Stimulated activated CD8-positive, alpha-beta memory T cell treated with anti-CD3 and anti-CD28 coated beads, Interleukin-12 subunit alpha, Interleukin-12 subunit beta, amount 100 ng/mL, for 1 hour (primary cell): ENCODE data around the gene CLASP1.
"Not testable (repeated sequence)": the region's sequence is repeated elsewhere in the genome, so short reads cannot be mapped to it uniquely, and the experiment has no call there.

Source experiments
- DNase-seq: peaks from one replicate; pipeline ENCODE4 v3.0.0-alpha.2; 2020; ENCODE audit warnings: low read depth

Gene CLASP1

DNA sequence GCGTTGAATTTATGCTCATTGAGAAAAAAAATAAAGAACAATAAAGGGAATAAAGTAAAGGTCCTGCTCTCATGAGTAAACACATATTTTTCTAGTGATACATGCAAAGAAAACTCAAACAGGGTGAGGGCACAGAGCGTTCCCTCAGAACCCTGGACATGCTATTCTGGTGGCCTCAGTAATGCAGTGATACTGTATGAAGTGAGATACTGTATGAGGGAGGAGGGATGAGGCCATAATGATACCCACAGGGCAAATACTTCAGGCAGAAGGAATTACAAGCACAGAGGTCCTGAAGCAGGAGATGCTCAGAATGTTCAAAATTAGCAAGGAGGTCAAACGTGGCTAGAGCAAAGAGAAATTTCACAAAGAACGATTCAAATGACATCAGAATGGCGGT is 147.0 kb downstream of the CLASP1 start:
- no peak for DNase-seq

DNA sequence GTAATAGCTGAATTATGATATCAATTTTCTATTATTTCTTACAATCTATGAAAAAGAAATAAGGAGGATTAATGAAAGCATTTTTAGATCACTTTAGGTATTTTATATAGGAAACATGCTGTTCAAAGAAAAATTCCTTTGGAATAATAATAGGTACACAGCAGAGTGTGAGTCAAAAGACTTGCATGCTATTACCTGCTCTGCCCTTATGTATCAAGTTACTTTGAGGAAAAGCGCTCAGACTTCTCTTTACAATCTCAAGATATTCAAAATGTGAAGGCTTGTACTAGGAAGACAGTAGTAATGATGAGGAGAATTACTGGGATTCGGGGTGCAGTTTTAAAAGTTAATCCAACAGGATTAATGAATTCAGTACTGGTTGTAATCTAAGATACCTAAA is 147.7 kb downstream of the CLASP1 start:
- DNase-seq = no peak

DNA sequence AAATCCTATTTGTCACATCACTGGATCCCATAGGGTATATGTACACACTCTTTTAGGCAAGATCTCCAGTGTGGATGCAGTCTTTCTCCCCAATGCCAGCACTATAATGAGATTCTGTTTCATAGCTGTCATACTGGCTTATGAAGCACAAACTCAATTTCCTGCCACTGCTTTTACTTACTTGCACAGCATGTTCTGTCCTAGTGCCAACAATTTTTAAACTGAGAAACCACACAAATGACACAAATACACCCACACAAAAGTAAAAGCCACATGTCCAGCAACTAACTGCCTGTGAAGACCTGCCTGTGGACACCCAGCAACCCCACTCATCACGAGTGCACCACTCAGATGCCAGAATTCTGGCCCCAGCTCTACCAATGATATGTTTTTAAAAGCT is 148.2 kb downstream of the CLASP1 start:
- no peak for DNase-seq

DNA sequence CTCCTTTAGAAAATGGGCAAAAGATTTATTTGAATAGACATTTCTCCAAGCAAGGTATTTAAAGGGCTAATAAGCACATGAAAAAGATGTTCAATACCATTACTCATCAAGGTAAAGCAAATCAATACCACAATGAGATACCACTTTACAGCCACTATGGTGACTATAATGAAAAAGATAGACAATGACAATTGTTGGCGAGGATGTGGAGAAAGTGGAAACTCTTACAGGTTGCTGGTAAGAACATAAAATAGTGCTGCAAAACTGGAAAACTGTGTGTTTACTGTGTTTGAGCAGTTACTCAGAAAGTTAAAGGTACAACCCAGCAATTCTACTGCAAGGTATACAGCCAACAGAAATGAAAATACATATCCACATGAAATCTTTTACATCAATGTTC is 150.5 kb downstream of the CLASP1 start:
- no peak for DNase-seq

DNA sequence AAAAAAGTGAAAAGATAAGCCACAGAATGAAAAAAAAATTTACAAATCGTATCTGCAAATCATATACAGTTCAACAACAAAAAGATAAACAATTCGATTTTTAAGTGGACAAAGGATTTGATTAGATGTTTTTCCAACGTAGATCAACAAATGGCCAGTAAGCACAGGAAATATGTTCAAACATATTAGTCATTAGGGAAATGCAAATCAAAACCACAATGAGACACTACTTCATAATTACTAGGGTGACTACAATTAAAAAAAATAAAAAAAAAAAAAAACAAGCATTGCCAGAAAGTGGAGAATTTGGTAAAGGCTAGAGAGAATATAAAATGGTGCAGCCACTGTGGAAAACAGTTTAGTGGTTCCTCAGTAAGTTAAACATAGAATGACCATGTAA is 156.9 kb downstream of the CLASP1 start:
- DNase-seq = no peak

DNA sequence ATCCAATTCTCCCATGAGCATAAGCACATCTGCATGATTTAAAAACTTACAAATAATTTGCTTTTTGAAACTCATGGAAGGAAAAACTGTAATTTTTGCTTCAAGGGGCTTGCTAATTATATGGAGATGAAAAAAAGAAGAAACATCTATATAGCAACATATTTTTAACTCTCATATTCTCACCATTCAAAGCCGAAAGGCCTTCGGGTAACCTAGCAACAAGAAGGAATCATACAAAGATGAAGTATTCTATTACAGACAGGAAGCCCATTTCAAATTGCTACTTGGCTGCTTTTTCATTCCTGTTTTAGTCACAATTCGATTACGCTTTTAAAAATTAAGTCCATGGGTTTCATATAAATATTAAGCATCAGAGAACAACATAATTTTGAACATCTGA is 157.7 kb downstream of the CLASP1 start:
- DNase-seq = no peak

DNA sequence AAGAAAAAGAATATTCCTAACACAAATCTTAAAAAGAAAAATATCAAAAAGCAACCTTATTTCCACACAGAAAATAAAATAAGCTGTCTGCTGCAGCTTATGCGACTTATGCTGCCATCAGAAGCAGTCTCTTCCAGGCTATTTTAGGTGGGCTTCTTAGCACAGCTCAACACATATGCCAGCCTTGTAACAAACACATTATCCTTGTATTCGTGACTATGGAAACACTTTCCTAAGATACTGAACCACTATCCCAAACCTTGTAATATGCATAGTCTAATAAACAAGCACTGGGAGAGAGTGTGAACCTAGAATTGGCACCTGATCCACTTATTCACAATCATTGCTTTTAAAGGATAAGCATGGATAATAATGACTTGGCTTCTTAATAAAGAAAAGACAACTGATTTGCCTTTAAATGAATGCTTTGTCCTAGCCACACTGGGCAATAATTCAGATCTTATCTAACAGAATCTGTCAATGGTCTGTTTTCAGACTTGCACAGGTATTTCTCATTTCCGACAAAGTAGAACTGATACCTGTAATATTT is 158.6 kb downstream of the CLASP1 start:
- DNase-seq = no peak

DNA sequence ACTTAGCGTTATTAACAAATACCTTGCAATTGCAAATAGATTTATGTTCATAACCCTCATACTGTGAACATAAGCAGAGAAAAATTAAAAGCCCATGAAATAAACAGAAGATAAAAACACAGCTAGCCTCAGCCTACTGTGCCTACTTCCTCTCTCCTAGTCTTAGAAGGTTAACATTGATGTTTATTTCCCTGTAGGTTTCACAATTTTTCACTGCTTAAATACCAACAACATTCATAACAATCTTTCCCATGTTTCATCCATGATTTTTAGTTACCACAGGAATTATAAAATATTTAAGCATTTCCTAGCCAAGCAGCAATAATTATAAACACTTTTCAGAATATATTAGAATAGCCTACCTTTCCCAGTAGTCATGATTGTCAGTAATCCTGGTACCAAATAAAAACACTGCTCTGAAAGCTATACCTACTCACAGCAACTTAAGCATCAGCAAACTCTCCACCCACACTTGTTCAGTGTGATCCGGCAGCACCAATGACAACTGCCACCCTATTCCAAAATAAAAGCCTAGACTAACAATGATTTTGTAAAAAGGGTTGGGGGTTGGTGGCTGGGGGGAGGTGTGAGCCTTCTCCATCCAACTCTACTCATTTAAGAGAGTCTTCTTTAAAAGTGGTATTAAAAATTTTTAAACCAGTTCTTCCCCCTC is 159.2 kb downstream of the CLASP1 start:
- no peak for DNase-seq

DNA sequence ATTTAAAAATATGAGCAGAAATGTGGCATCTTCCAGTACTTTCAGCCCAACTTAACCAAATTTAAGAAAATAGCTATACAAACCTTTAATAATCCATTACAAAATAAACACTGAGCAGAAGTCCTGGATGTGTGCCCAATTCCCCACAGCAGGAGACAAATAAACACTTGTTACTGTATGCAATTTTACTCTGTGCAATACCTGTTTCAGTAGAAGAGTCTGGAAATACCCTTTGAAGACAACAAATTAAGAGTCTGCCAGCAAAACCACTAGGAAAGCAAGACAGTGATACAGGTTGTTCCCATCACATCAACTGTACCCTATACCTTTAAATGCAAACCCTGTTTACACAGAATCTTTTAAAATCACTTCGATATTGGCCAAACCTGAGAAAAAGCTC is 160.0 kb downstream of the CLASP1 start:
- no peak for DNase-seq

DNA sequence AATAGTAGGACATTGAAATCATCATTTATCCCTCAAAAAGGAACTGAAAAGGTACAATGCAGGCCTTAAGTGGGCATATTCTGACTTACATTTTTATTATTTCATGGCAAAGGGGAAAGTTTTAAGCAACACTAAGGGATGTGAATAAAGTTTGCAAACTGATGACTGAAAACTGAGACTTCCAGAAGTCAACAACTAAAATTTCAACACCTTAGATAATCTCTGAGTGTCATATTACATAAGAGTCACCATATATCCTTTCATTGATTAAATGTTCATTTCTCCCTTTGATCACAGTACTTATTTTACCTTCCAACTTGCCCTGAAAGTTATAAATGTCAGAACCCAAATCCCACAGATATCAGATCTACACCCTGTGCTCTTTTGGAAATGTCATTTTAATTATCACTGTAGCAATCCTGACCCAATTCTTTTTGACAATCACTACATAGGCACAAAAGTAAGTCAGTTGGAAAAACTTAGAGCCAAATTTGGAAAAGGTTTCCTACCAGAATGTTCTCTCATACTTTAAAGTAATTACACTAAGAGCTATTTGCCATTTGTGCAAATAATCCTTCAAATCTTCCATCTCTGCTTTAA is 163.0 kb downstream of the CLASP1 start:
- no peak for DNase-seq

DNA sequence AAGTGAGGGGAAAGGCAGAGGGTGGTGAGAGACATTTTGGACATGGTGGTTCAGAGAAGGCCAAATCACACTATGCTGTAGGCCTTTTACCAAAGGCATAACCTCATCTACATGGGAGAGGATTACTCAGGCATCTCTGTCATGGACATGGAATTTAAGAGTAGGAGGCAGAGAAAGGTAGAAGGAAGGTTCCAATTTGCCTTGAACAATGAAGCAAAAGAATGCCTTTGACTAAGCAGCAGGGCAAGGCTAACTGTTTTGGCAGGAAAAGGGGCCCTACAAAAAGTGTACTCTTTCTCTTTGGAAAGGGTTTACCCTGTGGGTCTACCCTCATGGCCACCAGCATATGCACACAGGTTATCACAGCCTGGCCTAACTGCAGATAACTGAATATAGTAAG is 164.2 kb downstream of the CLASP1 start:
- no peak for DNase-seq

DNA sequence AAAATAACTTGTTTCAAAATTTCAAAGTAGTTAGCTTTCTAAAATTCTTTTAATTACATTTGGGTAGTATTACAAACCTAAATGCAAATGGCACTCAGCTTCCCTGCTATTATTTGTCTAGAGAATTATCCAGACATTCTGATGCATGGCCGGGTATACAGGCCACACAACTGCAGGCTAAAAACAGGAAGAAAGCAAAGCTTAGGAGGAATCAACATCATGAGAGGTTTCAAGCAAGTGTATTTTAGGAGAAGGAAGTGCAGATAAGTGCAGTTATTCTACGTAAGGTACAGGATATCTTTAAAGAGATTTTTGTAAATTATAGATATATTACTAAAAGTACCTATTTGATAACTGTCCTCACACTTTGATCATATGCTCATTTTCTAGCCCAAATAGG is 165.4 kb downstream of the CLASP1 start:
- no peak for DNase-seq

DNA sequence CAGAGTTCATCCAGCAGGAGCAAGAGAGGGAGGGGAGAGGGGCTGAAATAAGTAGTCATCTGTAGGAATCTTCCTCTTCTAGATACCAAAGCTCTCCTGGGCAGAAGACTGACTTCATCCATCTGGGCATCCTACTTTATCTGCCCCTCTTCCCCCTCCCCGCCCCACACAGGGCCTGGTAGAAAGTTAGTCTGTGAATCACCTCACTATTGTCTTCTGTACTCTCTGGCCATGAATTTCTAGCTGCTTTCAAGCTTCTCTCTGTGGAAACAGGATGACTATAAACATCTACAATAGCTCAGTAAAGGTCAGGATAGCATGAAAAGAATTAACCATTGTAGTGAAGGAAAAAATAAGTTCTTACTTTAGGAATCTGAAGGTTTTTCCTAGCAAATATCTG is 166.2 kb downstream of the CLASP1 start:
- no peak for DNase-seq

DNA sequence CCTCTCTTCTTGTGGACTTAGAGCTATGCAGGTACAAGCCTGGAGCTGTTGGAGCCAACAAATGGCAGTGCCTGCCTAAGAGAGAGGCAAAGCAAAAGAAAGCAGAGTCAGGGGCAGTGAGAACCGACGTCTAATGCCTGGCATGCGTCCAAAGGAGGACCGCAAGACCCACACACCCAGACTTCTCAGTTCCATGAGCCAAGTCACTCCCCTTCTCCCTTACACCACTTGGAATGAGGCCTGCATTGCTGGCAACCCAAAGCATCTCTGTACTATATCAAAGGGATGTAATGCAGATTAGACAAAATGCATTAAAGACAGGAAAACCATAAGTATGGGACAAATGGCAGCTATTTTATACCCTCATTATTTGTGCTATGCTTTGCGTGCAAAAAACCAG is 168.4 kb downstream of the CLASP1 start:
- no peak for DNase-seq

DNA sequence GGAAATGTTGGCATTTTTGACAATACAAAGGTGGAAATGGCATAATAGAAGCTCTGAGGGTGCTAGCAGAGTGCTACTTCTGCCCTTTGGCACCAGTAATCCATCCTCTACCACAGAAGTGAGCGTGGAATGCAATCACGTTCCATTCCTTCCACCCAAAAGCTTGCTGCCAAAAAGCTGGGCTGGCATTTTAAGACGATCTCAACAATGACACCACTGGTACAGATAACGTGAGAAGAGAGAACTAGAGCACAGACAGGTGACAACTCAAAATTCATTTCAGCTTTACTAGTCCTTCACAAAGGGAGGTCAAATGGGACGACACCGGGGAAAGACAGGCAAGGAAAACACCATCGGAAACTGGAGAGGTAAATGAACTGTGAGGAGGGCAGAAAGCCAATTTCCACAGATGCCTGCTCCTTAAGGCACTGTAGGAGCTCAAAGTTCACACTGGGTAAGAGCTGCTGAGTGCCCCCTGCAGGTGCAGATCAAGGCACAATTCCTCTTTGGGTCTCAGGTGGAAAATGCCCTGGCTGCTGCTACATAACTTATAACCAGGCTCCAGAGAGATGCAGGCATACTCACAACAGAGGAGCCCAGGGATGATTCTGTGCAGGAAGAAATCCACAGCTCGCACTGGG is 169.3 kb downstream of the CLASP1 start:
- no peak for DNase-seq

DNA sequence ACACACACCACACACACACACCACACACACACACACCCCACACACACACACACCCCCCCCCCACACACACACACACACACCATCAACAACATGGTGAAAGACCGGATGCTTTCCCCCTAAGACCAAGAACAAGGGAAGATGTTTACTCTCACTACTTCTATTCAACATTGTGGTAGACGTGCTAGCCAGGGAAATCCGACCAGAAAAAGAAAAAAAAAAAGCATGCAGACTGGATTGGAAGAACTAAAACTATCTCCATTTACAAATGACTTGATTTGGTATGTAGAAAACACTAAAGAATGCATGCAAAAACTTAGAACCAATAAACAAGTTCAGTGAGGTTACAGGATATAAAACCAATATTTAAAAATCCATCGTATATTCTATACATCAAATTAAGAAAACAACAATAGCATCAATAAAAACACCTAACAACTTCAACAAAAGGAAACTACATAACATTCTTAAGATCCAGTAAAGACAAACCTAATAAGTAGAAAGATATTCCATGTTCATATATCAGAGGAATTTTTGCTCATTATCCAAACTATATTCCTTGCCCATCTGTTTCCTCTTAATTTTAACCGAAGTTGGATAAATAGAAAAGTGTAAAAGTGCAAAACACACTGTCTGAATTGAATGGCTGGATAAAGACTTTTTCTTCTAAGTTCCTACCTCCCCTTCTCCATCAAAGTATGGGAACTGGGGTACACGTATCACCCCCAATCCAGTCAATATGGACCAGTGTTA is 170.1 kb downstream of the CLASP1 start:
- DNase-seq = no peak

DNA sequence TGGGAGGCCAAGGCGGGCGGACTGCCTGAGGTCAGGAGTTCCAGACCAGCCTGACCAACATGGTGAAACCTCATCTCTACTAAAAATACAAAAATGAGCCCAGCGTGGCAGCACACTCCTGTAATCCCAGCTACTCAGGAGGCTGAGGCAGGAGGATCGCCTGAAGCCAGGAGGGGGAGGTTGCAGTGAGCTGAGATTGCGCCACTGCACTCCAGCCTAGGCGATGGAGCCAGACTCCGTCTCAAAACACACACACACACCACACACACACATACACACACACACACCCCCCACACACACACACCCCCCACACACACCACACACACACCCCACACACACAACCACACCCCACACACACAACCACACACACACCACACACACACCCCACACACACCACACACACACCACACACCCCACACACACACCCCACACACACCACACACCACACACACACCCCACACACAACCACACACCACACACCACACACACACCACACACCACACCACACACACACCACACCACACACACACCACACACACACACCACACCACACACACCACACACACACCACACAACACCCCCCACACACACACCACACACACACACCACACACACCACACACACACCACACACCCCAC is 170.8 kb downstream of the CLASP1 start:
- not testable (repeated sequence) for DNase-seq

DNA sequence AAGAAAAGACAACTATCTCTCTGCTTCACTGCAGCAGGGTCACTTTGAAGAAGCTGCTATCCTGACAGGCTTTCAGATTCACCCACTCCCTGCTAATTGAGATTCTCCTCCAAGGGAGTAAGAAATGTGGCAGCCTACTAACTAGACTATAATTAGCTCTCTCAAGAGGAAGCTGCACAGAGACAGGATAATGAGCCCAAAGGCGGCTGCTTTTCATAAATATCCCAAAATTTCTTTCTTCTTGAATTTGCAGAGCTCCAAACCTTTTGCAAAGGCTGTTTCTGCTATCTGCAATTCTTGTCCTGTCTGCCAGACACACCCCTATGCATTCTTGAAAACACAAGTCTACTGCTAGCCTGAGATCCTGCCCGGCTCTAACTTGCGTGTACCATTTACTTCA is 172.6 kb downstream of the CLASP1 start:
- no peak for DNase-seq

DNA sequence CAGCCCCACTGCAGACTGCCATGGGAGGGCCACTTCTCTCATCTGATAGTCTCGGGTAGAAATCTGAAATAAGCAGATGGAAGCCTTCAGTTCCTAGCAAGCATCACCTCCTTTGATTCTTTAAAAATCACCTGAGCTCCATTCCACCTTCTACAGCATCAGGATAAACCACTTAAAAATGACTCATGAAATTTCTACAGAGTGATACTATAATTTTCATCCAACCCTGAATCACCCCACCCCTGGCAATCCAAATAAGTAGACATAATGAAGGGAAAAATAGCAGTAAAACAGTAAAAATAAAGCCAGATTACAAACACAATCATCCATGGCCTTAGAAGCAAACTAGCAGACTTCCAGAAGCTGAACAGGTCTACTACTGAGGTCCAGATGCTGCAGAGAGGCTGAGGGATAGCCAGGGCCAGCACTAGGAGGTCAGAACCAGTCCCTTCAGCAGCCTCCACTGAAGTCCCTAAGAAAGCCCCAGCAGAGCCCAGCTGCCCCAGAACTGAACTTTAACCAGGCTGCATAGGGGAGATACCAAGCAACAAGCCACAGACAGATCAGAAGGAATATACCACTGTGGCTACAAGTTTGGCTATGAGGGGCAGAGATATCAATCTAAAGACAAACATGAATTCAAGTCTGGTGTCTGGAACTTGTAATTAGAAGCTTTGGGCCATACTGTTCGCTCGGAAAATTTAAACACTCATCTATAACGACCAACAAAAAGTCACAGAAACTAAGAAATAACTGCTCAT is 173.3 kb downstream of the CLASP1 start:
- DNase-seq = no peak

DNA sequence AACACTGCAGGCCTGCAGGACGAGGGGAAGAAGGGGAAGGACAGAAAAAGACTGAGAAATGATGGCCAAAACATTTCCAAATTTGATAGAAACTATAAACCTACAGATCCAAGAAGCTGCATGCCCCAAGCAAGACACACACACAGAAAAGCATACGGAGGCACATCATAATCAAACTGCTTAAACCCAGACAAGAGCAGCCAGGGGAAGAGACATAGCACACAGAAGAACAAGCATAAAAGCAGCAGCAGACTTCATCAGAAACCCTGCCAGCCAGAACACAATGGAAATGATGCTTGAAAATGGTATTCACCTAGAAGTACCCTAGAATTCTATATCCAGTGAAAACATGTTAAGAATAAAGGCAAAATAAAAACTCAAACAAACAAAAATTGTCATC is 175.8 kb downstream of the CLASP1 start:
- DNase-seq = no peak

DNA sequence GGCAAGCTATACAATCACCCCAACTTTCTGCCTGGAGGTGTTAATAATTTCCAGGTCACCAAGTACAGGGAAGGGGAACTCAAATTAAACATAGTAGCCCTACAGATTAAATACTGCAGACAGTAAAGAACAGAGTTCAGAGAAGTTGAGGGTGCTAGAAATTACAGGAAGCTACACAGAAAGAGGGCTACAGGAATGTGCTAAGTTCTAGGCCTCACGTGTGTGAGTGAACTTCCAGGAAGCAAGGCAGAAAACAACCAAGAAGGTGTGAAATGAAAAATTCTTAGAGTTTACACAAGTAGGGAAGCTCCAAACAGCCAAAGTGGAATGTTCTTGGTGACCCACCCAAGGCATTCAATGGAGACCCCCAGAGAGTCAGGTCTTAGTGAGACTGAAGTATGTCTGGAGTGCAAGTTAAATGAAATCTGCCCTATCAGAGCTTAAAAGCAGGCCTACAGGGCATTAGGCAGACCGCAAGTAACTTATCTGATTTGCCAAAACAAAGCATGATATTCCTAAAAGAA is 176.7 kb downstream of the CLASP1 start:
- DNase-seq = no peak
